8988T (cell line): ENCODE data around the gene ZNF532.
"Not testable (repeated sequence)": the region's sequence is repeated elsewhere in the genome, so short reads cannot be mapped to it uniquely, and the experiment has no call there.

Source experiments
- DNase-seq: peaks from one replicate; pipeline ENCODE4 v3.0.0; 2011

Gene ZNF532

DNA sequence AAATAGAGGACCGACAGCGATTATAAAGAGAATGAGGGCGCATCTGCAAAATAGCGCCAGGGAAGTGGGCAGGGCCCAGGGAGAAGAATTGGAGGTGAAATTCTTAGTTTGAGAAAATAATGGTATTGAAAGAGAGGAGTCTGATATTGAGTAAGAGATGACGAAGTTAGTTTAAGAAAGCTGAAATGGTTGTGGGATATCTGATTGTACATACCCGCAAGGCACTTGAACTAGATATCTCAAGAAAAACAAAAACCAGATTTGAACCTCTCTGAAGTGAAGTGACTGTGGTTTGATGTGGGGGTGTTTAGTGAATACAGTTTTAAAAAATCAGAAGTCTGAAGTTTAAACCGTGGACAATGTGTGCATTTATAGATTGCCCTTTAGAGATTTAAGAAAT, 38.9 kb downstream of the ZNF532 start:
- no peak for DNase-seq

DNA sequence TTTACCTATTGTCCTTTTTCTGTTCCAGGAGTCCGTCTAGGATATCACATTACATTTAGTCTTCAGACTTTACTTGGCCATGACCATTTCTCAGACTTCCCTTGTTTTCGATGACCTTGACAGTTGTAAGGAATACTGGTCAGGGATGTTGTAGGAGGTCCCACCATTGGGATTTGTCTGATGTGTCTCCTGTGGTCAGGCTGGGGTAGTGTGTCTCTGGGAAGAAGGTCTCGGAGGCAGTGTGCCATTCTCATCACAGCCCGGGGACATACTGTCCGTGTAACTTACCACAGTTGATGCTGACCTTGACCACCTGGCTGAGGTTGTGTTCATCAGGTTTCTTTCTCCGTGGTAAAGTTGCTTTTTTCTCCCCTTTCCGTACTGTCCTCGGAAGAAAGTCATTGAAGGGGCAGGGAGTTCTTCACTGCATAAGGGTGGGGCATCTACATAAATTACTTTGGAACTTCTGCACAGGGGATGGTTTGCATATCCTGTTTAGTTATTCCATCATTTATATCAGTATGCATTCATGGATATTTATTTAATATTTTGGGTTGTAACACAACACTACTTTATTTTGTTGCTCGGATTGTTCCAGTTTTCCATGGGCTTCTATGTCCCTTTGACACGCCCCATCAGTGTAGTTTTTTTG, 41.2 kb downstream of the ZNF532 start:
- DNase-seq = no peak

DNA sequence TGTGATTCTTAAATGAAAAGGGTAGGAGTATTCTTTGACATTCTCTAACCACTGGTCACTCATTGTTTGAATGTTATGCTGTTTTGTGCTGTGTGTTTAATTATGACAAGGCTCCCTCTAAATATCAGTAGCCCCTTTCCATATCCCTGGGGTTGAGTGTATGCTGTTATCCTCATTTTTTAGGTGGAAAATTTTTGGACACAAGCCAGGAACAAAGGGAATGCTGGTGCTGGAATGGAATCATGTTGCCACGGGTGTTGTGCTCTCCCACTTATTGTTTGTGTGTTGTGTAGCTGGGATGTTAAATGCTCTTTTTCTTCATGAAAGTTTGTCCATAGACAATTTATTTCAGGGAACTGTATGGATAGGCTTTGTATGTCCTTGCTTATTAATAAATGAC, 43.3 kb downstream of the ZNF532 start:
- no peak for DNase-seq

DNA sequence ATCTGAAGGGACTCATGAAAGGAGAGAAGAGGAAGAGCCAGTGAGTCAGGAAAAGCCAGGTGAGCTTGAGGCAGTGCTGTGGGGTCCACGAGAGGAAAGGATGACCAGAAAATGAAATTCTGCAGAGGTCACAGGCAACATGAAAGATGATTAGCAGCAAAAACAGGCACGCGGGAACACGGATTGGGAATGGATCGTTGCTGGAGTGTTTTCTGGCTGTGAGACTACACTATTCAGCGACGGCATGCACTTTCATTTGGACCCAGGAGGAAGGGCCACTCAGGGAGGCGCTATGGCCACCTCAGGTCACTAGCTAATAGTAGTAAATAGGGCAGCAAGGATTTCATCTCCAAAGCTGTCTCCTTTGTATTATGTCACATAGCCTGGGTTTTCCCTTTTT, 44.8 kb downstream of the ZNF532 start:
- DNase-seq = no peak

DNA sequence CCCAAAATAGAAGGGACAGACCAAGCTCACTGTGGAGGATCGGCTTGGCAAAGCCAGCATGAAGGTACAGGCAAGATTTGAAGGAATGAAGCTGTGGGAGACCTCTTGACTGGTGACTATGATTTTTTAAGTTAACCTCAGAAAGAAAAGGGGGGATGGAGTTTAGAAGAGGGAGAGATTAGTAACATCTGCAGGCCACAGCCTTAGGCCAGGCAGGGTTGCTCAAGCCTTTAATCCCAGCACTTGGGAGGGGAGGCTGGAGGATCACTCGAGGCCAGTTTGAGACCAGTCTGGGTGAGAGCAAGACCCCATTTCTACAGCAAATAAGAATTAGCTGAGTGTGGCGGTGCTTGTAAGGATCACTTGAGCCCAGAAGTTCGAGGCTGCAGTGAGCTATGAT, 46.6 kb downstream of the ZNF532 start:
- no peak for DNase-seq

DNA sequence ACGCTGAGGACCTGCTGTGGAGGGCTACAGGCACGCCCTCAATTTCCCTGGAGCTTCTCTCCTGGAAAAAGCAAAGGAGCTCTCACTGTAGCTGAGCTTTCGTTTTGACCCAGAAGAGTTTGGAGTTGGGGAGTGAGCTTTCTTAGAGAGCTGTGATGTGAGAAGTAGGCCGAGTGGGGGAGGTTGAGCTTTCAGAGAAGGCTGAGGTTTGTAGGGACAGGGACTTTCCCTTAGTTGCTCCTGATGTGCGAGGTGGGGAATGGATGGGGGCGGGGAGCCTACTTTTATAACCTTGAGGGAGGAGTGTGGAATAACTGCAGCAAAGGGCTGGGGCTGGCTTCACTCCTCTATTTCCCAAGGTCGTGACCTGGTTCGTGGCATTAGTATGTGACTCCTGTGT, 47.1 kb downstream of the ZNF532 start:
- DNase-seq = no peak

DNA sequence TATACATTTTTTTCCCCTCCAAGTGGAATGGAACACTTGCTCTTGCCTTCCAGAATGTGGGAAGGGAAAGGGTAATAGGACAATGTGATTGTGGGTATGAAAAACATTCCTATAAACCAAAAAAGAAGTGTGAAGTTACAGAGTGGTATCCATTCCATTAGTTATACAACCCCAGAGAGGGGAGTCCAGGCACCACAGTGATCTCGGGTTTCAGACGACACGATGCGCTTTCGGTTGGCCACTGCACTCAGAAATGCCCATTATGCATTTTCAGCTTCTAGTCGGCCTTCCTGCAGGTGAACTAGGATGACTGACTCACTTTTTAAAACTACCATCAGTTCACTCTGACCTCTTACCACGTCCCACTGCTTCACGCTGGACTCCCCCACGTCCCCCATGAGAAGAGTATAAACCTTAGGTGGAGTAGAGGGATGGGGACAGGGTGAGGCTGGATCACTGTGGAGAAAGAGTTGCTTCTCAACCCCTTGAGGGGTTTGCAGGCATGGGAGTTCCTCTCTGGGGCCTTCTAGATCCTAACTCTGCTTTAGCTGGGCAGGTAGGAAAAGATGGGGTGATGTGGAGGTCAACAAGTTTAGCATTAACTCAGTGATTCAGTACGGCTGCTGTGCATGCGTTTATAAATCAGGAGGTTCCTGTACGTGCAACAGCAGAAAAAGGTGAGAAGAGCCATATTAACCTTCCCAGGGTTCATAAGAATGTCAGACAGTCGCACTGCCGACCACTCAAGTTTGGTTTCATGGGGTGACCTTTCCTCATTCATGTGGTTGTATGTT, 50.5 kb downstream of the ZNF532 start:
- DNase-seq = no peak

DNA sequence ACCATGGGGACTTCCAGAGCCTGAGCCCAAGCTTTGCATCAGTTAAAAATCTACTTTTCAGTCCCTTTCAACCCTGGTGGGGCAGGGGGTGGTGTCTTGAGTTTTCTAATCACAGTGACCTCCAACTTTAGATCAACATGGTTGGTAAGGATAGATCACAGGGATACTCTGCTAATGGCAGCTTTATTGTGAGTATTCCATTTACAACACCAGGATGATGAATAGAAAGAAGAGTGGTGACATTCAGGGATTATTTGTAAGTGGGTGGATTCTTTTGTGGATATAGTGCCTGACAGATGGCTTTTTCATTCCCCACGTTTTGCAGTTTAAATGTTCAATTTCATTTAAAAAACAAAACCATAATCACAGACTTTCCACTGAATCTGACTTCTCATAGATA, 51.3 kb downstream of the ZNF532 start:
- DNase-seq = no peak

DNA sequence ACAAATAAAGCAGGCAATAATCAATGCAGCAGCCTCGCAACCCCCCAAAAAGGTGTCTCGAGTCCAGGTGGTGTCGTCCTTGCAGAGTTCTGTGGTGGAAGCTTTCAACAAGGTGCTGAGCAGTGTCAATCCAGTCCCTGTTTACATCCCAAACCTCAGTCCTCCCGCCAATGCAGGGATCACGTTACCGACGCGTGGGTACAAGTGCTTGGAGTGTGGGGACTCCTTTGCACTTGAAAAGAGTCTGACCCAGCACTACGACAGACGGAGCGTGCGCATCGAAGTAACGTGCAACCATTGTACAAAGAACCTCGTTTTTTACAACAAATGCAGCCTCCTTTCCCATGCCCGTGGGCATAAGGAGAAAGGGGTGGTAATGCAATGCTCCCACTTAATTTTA, 55.3 kb downstream of the ZNF532 start:
- DNase-seq = not testable (repeated sequence)

DNA sequence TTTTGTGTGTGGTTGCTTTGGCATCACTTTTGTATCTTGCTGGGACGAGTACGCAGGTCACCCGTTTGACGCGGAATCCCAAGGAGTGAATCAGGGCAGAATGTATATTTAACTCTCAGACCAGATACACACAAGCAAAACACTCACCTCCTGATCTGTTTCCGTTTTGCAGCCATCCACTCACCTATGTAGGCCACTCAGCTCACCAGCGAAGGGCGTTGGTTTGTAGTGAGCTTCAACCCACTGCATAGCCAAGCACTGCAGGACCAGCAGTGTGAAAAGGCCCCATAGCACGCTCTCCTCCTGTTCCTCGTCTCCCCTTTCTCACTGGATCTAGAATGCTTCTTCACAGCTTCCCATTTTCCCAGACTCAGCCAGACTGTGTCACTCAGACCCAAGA, 58.3 kb downstream of the ZNF532 start:
- no peak for DNase-seq

DNA sequence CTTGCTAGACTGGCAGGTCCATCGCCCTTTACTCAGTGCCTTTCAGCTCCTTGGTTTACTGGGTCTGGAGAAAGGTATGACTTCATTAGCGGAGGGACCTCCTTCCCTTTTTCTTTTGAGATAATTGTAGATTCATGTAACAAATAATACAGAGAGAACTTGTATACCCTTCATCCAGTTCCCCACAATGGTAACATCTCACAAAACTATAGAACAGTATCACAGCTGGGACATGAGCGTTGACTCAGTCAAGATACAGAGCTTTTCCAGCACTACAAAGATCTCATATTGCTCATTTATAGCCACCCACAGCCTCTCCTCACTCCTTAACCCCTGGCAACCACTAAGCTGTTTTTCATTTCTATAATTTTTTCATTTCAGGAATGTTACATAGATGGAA, 59.8 kb downstream of the ZNF532 start:
- no peak for DNase-seq

DNA sequence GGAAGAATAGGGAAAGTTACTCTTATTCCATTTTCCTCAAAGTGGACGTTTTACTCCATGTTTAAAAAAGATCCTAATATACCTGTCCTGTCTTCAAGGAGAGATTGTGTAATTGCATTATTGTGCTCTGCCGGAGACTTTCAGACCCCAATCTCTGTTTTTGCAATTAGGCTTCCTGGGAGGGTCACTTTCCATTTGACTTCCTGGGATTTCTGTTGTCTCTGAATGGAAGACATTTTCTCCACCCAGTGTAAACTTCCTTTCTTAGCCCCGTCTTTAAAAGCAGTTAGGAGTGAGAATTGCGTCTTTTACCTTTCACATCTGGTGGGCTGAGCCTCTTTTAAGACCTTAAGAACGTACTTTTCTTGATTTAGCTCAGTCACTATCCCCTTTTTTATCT, 63.0 kb downstream of the ZNF532 start:
- DNase-seq = no peak

DNA sequence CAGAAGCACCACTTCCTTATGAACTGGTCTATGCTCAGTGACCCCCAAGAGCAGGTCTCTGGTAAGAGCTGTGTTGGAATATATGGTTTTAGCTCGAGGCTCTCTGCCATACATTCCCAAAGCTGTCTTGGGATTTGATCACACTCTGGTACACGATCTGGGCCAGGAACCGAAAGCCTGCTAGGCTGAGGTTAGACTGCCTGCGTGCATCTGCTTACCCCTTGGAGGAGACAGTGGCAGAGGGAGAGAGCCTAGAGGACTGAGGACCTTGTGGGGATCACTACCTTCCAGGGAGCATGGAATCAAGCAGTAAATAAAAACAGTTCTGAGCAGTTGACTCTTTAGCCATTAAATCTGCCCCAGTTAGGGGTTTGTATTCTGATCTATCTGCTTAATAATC, 63.7 kb downstream of the ZNF532 start:
- no peak for DNase-seq

DNA sequence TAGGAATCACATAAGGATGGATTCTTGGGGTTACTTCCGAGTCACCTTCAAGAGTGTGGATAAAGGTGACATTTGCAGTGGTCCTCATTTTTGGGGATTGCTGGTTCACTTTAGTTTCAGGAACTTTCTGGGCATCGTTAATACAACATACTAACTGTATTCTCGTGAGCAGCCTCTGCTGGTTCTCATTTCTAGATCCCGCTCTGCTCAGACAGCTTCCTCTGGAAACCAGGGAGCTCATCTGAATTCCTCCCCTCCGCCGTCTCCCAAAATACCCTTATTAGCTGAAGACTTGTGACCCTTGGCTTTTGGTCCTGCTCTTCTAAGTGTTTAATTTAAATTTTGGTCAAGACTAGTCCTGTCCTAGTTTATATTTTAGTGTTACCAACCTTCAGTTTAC, 64.5 kb downstream of the ZNF532 start:
- no peak for DNase-seq

DNA sequence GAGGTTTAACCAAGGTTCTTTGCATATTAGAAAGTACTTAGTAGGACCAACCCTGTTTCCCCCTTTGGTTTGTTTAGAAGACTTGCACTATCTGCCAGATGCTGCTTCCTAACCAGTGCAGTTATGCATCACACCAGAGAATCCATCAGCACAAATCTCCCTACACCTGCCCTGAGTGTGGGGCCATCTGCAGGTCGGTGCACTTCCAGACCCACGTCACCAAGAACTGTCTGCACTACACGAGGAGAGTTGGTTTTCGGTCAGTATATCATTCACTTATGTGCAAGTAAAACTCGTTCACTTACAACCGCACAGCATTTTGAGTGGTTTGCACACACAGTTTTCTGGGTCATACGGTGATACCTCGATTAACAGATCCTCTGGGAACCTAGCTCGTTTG, 69.7 kb downstream of the ZNF532 start:
- DNase-seq = no peak

DNA sequence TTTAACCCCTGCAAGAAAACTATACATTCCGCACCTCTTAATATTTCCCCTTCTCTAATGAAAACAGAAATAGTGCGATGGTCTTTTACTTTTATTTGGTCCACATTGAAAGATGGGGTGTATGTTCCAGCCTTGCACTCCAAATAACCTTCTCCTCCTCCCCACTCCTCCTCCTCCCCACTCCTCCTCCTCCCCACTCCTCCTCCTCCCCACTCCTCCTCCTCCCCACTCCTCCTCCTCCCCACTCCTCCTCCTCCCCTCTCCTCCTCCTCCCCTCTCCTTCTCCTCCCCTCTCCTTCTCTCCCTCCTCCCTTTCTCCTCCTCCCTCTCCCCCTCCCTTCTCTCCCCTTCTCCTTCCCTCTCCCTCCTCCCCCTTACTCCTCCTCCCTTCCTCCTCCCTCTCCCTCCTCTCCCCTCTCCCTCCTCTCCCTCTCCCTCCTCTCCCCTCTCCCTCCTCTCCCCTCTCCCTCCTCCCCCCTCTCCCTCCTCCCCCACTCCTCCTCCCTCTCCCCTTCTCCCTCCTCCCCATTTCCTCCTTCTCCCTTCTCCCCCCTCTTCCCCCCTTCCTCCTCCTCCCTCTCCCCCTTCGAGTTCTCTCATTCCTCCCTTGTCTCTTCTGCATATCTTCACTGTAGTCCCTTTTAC, 70.4 kb downstream of the ZNF532 start:
- no peak for DNase-seq

DNA sequence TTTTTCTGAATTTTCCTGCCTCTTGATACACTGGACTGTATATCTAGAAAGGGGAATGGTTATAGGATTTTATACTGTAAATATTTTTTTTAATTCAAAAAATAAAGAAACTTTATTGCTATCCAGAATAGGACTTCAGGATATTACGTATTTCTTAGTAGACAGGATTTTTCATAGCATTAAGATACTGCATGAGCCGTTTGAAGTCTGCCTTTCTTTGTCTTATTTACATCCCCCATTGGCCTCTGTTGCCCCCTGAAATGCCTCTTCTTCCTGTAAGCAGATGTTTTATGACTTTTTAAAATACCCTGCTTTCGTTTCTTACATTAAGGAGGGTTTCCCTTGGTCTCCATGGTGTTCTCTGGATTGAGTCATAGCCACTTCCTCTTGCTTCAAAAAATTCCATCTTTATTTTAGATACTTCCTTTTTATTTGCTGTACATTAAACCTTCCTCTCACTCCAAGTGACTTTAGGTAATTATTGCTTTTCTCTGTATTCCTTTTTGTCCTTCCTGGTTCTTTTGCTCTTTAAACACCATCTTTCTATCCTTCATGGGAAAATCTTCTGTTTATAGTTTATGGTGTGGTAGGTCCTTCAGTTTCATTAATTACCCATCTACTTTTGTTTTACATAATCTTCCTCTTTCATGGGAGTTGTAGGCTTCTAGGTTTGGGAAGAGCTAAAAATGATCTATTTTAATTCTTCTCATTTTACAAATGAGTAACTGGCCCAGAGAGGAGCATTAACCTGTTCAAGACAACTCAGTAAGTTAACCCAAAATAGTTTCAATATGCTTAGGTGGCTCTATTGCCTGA, 72.6 kb downstream of the ZNF532 start:
- no peak for DNase-seq

DNA sequence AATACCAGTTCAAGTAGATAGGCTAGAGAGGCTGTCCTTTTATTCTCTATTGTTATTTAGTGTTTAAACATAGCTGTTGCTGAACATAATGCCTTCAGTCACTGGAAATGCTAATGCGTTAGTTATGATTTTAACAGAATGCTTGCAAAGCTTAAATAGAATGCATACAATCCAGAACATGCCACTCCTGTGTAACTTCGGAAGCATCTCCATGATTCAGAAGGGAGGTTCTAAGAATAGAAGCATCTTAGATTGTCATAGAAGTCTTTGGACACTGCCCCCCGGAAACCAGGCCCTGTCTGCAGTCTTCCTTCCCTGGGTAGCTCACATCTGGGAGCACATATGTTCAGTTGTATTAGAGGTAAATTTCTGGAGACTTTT, 73.2 kb downstream of the ZNF532 start:
- no peak for DNase-seq

DNA sequence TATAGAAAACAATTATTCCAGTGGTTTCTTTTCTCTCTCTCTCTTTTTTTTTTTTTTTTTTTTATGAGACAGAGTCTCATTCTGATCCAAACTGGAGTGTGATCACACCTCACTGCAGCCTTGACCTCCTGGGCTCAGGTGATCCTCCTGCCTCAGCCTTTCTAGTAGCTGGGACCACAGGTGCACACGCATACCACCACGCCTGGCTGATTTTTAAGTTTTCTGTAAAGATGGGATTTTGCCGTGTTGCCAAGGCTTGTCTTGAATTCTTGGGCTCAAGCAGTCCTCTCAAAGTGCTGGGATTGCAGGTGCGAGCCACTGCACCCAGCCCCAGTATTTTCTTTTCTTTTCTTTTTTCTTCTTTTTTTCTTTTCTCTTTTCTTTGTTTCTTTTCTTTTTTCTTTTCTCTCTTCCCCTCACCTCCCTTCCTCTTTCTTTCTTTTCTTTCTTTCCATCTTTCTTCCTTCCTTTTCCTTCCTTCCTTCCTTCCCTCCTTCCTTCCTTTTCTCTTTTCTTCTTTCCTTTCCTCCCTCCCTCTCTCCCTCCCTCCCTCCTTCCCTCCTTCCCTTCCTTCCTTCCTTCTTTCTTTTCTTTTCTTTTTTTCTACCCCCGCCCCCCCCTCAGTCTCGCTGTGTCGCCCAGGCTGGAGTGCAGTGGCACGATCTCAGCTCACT, 76.9 kb downstream of the ZNF532 start:
- DNase-seq = no peak

DNA sequence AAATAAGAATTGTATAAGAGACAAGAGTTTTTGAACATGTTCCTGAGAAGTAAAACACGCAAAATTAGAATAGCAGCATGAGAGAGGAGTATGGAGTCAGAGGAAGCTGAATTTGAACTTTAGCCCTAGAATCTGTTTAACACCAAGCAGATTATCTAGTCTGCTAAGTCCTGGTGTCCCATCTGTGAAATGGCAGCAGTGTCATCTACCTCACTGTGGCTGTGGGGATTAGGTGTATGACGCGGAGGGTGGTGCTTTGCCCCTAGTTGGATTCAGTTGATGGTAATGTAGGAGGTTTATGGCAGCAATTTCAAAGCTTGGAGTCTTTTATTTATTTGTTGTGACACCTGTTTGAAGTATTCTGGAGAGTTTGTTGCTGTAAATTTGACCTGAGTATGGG, 79.2 kb downstream of the ZNF532 start:
- DNase-seq = no peak

DNA sequence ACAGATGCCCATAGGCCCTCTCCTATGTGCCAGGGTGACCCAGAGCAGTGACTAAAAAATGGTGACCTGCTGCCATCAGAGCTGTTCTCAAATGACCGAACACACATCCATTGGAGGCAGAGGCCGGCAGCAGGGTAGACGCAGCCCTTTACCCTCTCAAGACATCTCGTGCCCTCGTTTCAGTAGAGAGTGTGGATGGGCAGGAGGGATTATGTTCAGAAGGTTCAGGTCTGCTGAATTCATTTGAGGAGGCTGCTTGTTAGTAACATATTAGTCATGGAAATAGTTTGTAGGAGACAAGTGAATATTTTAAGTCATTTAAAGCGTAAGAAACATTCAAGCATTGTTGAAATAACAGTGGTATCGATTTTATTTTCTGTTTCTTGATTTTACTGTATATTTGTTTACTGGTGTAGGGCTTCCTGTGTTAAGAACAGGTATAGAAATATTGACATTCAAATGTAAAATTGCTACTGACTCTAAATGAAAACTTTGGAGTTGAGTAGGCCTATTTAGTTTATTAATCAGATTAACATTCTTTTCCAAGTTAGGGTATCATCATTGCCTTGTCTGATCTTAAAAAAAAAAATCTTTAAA, 82.6 kb downstream of the ZNF532 start:
- no peak for DNase-seq

DNA sequence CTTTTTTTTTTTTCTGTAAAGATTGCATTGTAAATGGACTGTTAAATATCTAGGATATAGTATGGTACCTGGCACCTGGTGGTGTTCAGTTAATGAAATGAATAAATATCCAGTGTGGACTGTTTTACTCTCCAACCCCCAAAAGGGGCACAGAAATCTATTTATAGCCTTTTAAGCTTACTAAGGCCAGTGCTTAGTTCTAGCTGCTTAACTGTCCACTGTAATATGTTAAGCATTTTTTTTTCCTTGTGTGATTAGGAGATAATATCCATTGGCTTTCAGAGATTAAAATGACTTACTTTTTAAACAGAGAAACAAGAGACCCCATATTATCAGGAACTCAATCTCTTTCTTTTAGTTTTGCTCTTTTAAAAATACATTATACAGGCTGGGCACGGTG, 84.4 kb downstream of the ZNF532 start:
- DNase-seq = no peak
